HUES6 (cell line): ENCODE data around the gene TSN.
"Not testable (repeated sequence)": the region's sequence is repeated elsewhere in the genome, so short reads cannot be mapped to it uniquely, and the experiment has no call there.

Source experiments
- H3K27ac ChIP-seq: 2 replicates; pipeline ENCODE4 v1.7.0; 2013; ENCODE audit warnings: low read depth, mild to moderate bottlenecking, low read length, inconsistent platforms
- H3K27me3 ChIP-seq: 2 replicates; pipeline ENCODE4 v1.6.1; 2013; ENCODE audit warnings: low read length; ENCODE audit not compliant: control insufficient read depth, insufficient read depth
- H3K36me3 ChIP-seq: 2 replicates; pipeline ENCODE4 v1.6.1; 2013; ENCODE audit warnings: low read length; ENCODE audit not compliant: control insufficient read depth, insufficient read depth
- H3K4me1 ChIP-seq: 2 replicates; pipeline ENCODE4 v1.6.1; 2013; ENCODE audit warnings: low read length; ENCODE audit not compliant: control insufficient read depth, insufficient read depth
- H3K4me3 ChIP-seq: 2 replicates; pipeline ENCODE4 v1.5.1; 2013; ENCODE audit warnings: low read depth, low read length
- H3K9ac ChIP-seq: one replicate; pipeline ENCODE4 v1.6.1; 2013; ENCODE audit warnings: mild to moderate bottlenecking, low read length
- H3K9me3 ChIP-seq: 2 replicates; pipeline ENCODE4 v1.6.1; 2013; ENCODE audit warnings: low read depth, low read length; ENCODE audit not compliant: control insufficient read depth, insufficient read depth

Gene TSN

GRCh38 chr2:121722479-121722878 lies 33.0 kb upstream of the TSN start:
- Histone ChIP-seq H3K9ac (no peak overlapping the region), H3K27ac (no peak overlapping the region), H3K27me3 (no peaks in the 10 kb centered on the region), H3K4me3 (no peak overlapping the region), H3K9me3 (no peaks in the 10 kb centered on the region), H3K4me1 (no peaks in the 10 kb centered on the region), H3K36me3 (peaks cover 11% of the 10 kb centered on the region)

DNA sequence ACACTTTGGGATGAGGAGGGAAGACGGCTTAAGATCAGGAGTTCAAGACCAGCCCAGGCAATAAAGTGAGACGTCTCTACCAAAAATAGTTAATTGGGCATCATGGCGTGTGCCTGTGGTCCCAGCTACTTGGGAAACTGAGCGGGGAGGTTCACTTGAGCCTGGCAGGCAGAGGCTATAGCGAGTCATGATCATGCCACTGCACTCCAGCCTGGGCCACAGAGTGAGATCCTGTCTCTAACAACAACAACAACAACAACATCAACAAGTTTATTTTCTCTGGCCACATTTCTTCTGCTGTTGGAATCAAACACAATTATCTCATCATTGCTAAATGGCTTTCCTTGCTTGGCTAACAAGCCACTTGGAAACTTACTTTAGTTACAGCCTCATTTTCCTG lies 32.1 kb upstream of the TSN start:
- H3K9ac ChIP-seq: no peak overlapping the region
- H3K4me1 ChIP-seq: no peaks in the 10 kb centered on the region
- no peak overlapping the region for H3K27ac ChIP-seq
- H3K4me3 ChIP-seq: no peak overlapping the region
- no peaks in the 10 kb centered on the region for H3K9me3 ChIP-seq
- no peaks in the 10 kb centered on the region for H3K27me3 ChIP-seq
- H3K36me3 ChIP-seq: peaks cover 19% of the 10 kb centered on the region

DNA sequence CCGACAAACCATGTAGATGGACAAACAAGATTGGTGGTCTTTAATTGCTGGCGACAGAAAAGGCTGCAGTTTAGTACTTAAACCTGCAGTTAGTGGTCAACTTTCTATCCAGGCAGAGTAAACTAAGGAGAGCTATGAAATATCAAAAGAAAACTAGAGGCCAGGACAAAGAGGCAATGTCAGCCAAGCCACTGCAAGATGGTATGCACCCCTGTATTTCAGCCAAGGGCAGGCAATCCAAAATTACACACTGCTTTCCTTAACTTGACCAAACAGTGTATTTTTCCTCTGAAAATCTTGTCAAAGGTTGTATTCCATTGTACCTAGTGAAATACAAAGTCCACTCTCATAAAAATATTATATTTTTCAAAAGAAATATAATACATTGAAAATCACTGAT lies 28.1 kb upstream of the TSN start:
- H3K27ac ChIP-seq: no peak overlapping the region
- H3K27me3 ChIP-seq: no peaks in the 10 kb centered on the region
- H3K36me3 ChIP-seq: peaks cover 59% of the 10 kb centered on the region

GRCh38 chr2:121727950-121728349 lies 27.5 kb upstream of the TSN start:
- Histone ChIP-seq H3K4me3 (no peak overlapping the region), H3K9me3 (no peaks in the 10 kb centered on the region), H3K9ac (no peak overlapping the region), H3K27ac (no peak overlapping the region), H3K4me1 (no peaks in the 10 kb centered on the region), H3K27me3 (no peaks in the 10 kb centered on the region), H3K36me3 (peaks cover 65% of the 10 kb centered on the region)

More for the DNA sequence above, 28.1 kb upstream of the TSN start:
- no peak overlapping the region for H3K4me3 ChIP-seq
- H3K9me3 ChIP-seq: no peaks in the 10 kb centered on the region
- no peak overlapping the region for H3K9ac ChIP-seq
- no peaks in the 10 kb centered on the region for H3K4me1 ChIP-seq

GRCh38 chr2:121731366-121731765 lies 24.1 kb upstream of the TSN start:
- Histone ChIP-seq H3K36me3 (peaks cover 84% of the 10 kb centered on the region), H3K4me1 (no peaks in the 10 kb centered on the region), H3K27ac (no peak overlapping the region), H3K27me3 (no peaks in the 10 kb centered on the region), H3K9ac (no peak overlapping the region), H3K4me3 (no peak overlapping the region), H3K9me3 (no peaks in the 10 kb centered on the region)

DNA sequence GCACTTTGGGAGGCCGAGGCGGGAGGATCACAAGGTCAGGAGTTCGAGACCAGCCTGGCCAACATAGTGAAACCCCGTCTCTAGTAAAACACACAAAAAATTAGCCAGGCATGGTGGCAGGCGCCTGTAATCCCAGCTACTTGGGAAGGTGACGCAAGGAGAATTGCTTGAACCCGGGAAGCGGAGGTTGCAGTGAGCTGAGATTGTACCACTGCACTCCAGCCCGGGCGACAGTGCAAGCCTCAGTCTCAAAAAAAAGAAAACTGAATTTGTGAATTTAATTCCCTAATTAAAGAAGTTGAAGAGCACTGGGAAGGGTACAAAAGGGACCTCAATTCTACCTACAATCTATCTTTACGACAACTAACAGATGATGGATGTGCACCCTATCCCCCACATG lies 20.9 kb upstream of the TSN start:
- not testable (repeated sequence) for H3K27me3 ChIP-seq, H3K27ac ChIP-seq, H3K4me3 ChIP-seq, H3K4me1 ChIP-seq, H3K9me3 ChIP-seq, H3K9ac ChIP-seq
- peaks cover 54% of the 10 kb centered on the region for H3K36me3 ChIP-seq

DNA sequence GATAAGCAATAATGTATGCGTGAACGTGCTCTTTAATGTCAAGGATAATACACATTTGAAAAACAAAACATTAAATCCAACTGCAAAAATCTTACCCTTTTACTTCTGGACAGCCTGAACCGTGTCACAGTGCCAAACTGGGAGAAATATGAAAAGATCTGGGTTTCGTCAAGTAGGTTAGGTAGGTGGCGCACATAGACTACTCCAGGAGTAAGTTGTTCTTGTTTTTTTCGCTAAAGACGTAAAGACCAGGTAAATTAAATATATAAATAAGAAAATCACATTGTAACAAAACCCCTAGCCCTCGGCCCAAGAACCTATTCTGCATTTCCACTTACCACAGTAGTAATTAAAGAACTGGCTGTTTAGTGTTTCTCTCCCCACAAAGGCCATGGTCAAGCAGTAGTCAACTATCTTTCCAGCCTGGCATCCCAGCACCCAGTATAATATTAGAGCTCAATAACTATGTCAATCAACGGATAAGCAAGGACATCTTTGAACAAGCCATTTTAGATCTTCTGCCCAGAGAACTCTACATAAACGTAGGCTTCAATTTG lies 19.9 kb upstream of the TSN start:
- Histone ChIP-seq H3K4me1 (no peaks in the 10 kb centered on the region), H3K27ac (no peak overlapping the region), H3K27me3 (no peaks in the 10 kb centered on the region), H3K9ac (peak overlapping the region; percentile 86), H3K36me3 (peaks cover 45% of the 10 kb centered on the region), H3K9me3 (no peaks in the 10 kb centered on the region), H3K4me3 (peak overlapping the region; percentile 97)

GRCh38 chr2:121736140-121736461 lies 19.4 kb upstream of the TSN start:
- H3K27ac ChIP-seq: peak overlapping the region; percentile 92; the same call in 1 of the 2 replicates
- H3K9me3 ChIP-seq: no peaks in the 10 kb centered on the region
- H3K4me1 ChIP-seq: no peaks in the 10 kb centered on the region
- H3K9ac ChIP-seq: peak overlapping the region; percentile 86
- peaks cover 39% of the 10 kb centered on the region for H3K36me3 ChIP-seq
- H3K27me3 ChIP-seq: no peaks in the 10 kb centered on the region
- peak overlapping the region; percentile 97 for H3K4me3 ChIP-seq

- Histone ChIP-seq H3K9ac (peak within 1 kb of the TSS; percentile 86), H3K4me1 (no peaks in the 10 kb centered on the region), H3K27me3 (no peaks in the 10 kb centered on the region), H3K36me3 (peaks cover 34% of the 10 kb centered on the region), H3K4me3 (peak within 1 kb of the TSS; percentile 97), H3K27ac (peak within 1 kb of the TSS; percentile 92; the same call in 1 of the 2 replicates), H3K9me3 (no peaks in the 10 kb centered on the region)
Observed at GRCh38 chr2:121736462-121737336, 18.8 kb upstream of the TSN start, which contains the start of gene NIFK. Gene NIFK (minus strand): TSS chr2:121736875. CDS start chr2:121736850, 25 bp downstream.

GRCh38 chr2:121740973-121741372 lies 14.5 kb upstream of the TSN start:
- Histone ChIP-seq H3K4me3 (no peak overlapping the region), H3K27me3 (no peaks in the 10 kb centered on the region), H3K27ac (no peak overlapping the region), H3K4me1 (peaks cover 1% of the 10 kb centered on the region; the same call in 1 of the 2 replicates), H3K9ac (no peak overlapping the region), H3K36me3 (no peaks in the 10 kb centered on the region), H3K9me3 (no peaks in the 10 kb centered on the region)

DNA sequence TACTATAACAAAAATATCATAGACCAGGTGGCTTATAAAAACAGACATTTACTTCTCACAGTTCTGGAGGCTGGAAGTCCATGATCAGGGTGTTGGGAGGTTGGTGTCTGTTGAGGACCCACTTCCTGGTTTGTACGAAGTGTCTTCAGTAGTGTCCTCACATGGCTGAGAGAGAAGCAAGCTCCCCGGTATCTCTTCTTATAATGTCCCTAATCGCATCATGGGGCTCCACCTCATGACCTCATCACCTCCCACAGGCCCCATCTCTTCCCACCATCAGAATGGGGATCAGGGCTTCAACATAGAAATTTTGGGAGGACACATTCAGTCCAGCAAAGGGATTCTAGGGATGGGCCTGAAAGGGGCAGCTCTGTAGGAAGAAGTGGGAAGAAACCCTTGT lies 14.0 kb upstream of the TSN start:
- H3K36me3 ChIP-seq: no peaks in the 10 kb centered on the region
- H3K27ac ChIP-seq: no peak overlapping the region
- H3K4me1 ChIP-seq: peaks cover 6% of the 10 kb centered on the region; the same call in 1 of the 2 replicates
- H3K4me3 ChIP-seq: no peak overlapping the region
- no peaks in the 10 kb centered on the region for H3K27me3 ChIP-seq
- no peaks in the 10 kb centered on the region for H3K9me3 ChIP-seq
- H3K9ac ChIP-seq: no peak overlapping the region
